ENCODE results near the gene KRT3. TPM values are rescaled to one million over a fixed set of nuclear protein-coding genes. Genes with fewer than 3 reads are reported as not detected.

KRT3 gene
- polyA plus RNA-seq, 3 donors, result not detected

DNA sequence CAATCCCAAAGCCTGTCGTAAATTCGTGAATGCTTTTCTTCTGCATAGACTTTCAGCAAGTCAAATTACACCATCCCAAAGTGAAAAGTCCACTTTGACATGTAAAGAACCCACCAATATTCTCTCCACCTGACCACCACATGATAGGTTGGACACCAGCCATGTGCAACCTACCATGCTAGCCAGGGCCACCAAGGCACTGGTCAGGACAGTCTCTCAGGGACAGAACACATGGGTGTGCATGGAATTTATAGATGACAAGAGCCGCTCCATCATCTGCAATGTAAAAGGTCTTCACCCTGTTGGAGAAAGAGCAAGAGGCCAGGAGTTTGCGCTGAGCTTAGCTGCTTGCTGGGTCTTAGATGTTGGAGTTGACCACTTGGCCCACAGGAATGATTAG, 13.4 kb downstream of the KRT3 start:
- no peaks in the 10 kb centered on the region for H3K36me3 ChIP-seq (replicated peaks in 1 of 2; ENCODE audit: control insufficient read depth in 1 of 2, insufficient read depth in 2 of 2, low read length in 2 of 2)
- H3K4me1 ChIP-seq (ENCODE audit: control insufficient read depth in 1 of 2, insufficient read depth in 2 of 2, low read length in 2 of 2), result no peaks in the 10 kb centered on the region
- H3K4me3 ChIP-seq (replicated peaks in 1 of 3; ENCODE audit: low read depth in 2 of 3, low read length in 3 of 3), result no peak overlapping the region
- no peaks in the 10 kb centered on the region for H3K4me1 Mint-ChIP-seq
- no peak overlapping the region for H3K27ac Mint-ChIP-seq
- DNase-seq, result no peak
- TF ChIP-seq, protein P1, sequence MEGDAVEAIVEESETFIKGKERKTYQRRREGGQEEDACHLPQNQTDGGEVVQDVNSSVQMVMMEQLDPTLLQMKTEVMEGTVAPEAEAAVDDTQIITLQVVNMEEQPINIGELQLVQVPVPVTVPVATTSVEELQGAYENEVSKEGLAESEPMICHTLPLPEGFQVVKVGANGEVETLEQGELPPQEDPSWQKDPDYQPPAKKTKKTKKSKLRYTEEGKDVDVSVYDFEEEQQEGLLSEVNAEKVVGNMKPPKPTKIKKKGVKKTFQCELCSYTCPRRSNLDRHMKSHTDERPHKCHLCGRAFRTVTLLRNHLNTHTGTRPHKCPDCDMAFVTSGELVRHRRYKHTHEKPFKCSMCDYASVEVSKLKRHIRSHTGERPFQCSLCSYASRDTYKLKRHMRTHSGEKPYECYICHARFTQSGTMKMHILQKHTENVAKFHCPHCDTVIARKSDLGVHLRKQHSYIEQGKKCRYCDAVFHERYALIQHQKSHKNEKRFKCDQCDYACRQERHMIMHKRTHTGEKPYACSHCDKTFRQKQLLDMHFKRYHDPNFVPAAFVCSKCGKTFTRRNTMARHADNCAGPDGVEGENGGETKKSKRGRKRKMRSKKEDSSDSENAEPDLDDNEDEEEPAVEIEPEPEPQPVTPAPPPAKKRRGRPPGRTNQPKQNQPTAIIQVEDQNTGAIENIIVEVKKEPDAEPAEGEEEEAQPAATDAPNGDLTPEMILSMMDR (IDR thresholded peaks at IDR 0.05), result no peak
- no peak overlapping the region for H3K4me3 Mint-ChIP-seq
- no peak overlapping the region for H3K27ac ChIP-seq (ENCODE audit: low read depth in 1 of 2, low read length in 2 of 2)
- no peak overlapping the region for H2AFZ ChIP-seq (ENCODE audit: insufficient read depth, low read depth, low read length, poor library complexity, severe bottlenecking)
- peaks cover 0 to 3% (median 0%) of the 10 kb centered on the region in 7 donors for H3K9me3 Mint-ChIP-seq
- intact Hi-C loops (cut with micrococcal nuclease), result no loop called here
- peaks cover 0 to 3% of the 10 kb centered on the region in 2 donors for H3K27me3 ChIP-seq (ENCODE audit: control insufficient read depth in 2 of 2, insufficient read depth in 2 of 2, low read length in 2 of 2)
- H3K79me2 ChIP-seq (ENCODE audit: insufficient read depth, low read length), result no peaks in the 10 kb centered on the region
- H3K27me3 Mint-ChIP-seq (ENCODE audit: low read depth in 3 of 3), result peaks cover 7 to 14% (median 8%) of the 10 kb centered on the region in 3 donors
- H4K20me1 ChIP-seq (ENCODE audit: insufficient read depth, low read length), result no peaks in the 10 kb centered on the region
- 95% methylated on average over 4 of the region's 4 CpGs for whole genome bisulfite sequencing (ENCODE audit: insufficient coverage)
- no peak overlapping the region for H3K4me2 ChIP-seq (replicated peaks; ENCODE audit: extremely low read depth, low read length, poor library complexity, severe bottlenecking)
- no peaks in the 10 kb centered on the region for H3K9me3 ChIP-seq (replicated peaks in 1 of 2; ENCODE audit: control insufficient read depth in 1 of 2, insufficient read depth in 1 of 2, low read length in 2 of 2)
- H3K36me3 Mint-ChIP-seq, result no peaks in the 10 kb centered on the region
- H3K9ac ChIP-seq (ENCODE audit: insufficient read depth, low read length, poor library complexity, severe bottlenecking), result no peak overlapping the region

DNA sequence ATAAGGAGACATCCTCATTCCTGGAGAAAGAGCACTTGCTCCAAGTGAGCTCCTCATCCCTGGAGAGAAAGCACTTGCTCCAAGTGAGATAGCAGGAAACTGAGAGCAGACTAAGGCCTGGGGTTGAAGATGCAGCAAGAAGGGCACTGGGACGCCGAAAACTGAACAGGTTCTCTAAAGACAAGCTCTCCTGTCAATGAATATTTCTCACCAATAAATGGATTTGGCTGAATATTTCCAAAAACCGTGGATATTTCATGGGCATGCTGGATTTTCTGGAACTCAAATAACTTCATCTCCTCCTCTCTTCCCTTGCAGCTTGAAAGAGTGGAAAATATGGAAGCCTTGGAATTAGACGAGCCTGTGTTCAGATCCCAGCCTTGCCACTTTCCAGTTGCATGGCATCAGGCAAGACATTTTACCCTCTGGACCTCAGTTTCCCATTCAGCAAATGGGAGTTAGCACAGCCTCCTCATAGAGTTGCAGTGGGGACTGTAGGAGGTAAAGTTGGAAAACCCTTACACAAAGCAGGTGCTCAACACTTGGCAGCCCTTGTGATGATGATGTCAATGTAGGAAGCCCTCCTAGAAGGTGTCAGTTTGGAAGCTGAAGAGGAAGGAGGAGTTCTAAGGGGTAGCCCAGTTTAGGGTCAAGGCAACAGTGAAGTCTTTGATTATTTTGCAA, 14.4 kb downstream of the KRT3 start:
- no peaks in the 10 kb centered on the region for H3K36me3 Mint-ChIP-seq
- no peak overlapping the region for H3K4me2 ChIP-seq (replicated peaks; ENCODE audit: extremely low read depth, low read length, poor library complexity, severe bottlenecking)
- H3K27me3 ChIP-seq (ENCODE audit: control insufficient read depth in 2 of 2, insufficient read depth in 2 of 2, low read length in 2 of 2), result peaks cover 0 to 3% of the 10 kb centered on the region in 2 donors
- no peaks in the 10 kb centered on the region for H3K36me3 ChIP-seq (replicated peaks in 1 of 2; ENCODE audit: control insufficient read depth in 1 of 2, insufficient read depth in 2 of 2, low read length in 2 of 2)
- H3K4me3 Mint-ChIP-seq, result no peak overlapping the region
- TF ChIP-seq, protein P1 (IDR thresholded peaks at IDR 0.05), result no peak
- H3K9me3 ChIP-seq (replicated peaks in 1 of 2; ENCODE audit: control insufficient read depth in 1 of 2, insufficient read depth in 1 of 2, low read length in 2 of 2), result no peaks in the 10 kb centered on the region
- H4K20me1 ChIP-seq (ENCODE audit: insufficient read depth, low read length), result no peaks in the 10 kb centered on the region
- H3K27me3 Mint-ChIP-seq (ENCODE audit: low read depth in 3 of 3), result peaks cover 7 to 17% (median 11%) of the 10 kb centered on the region in 3 donors
- no peak overlapping the region for H2AFZ ChIP-seq (ENCODE audit: insufficient read depth, low read depth, low read length, poor library complexity, severe bottlenecking)
- DNase-seq, result no peak
- no CpG with 5 or more reads among the region's 4 CpGs for WGBS (ENCODE audit: insufficient coverage)
- H3K27ac Mint-ChIP-seq, result no peak overlapping the region
- intact Hi-C loops (cut with micrococcal nuclease), result no loop called here
- H3K4me1 ChIP-seq (ENCODE audit: control insufficient read depth in 1 of 2, insufficient read depth in 2 of 2, low read length in 2 of 2), result no peaks in the 10 kb centered on the region
- no peaks in the 10 kb centered on the region for H3K79me2 ChIP-seq (ENCODE audit: insufficient read depth, low read length)
- H3K27ac ChIP-seq (ENCODE audit: low read depth in 1 of 2, low read length in 2 of 2), result no peak overlapping the region
- H3K9me3 Mint-ChIP-seq, result peaks cover 0 to 3% (median 0%) of the 10 kb centered on the region in 7 donors
- no peaks in the 10 kb centered on the region for H3K4me1 Mint-ChIP-seq
- H3K4me3 ChIP-seq (replicated peaks in 1 of 3; ENCODE audit: low read depth in 2 of 3, low read length in 3 of 3), result no peak overlapping the region
- no peak overlapping the region for H3K9ac ChIP-seq (ENCODE audit: insufficient read depth, low read length, poor library complexity, severe bottlenecking)
